Fibroblast of lung (primary cell): ENCODE measurements around the gene STK11. TPM values are rescaled to one million over a fixed set of nuclear protein-coding genes. Genes with fewer than 3 reads are reported as not detected.

Experiments used
- DNase-seq, 2 donors: peaks; one replicate each; pipeline versions ENCODE4 v3.0.0 to v3.0.0-alpha.2; 2010; ENCODE audit warnings: low read depth in 2 of 2
- H2AFZ ChIP-seq: 2 replicates; pipeline ENCODE4 v1.5.1; 2012; ENCODE audit warnings: low read length, control low read depth, inconsistent platforms
- H3K27ac ChIP-seq: 2 replicates; pipeline ENCODE4 v1.5.1; 2011; ENCODE audit warnings: low read length, control low read depth; ENCODE audit not compliant: insufficient read depth
- H3K27me3 ChIP-seq: 2 replicates; pipeline ENCODE4 v1.5.1; 2011; ENCODE audit warnings: mild to moderate bottlenecking, low read length; ENCODE audit not compliant: control insufficient read depth, insufficient read depth
- H3K36me3 ChIP-seq: 2 replicates; pipeline ENCODE4 v1.5.1; 2011; ENCODE audit warnings: low read length; ENCODE audit not compliant: control insufficient read depth, insufficient read depth
- H3K4me1 ChIP-seq: 2 replicates; pipeline ENCODE4 v1.5.1; 2011; ENCODE audit warnings: low read length; ENCODE audit not compliant: control insufficient read depth, insufficient read depth; ENCODE audit errors: extremely low read depth
- H3K4me2 ChIP-seq: 2 replicates; pipeline ENCODE4 v1.5.1; 2011; ENCODE audit warnings: low read length, control low read depth; ENCODE audit not compliant: insufficient read depth; ENCODE audit errors: extremely low read depth
- H3K4me3 ChIP-seq, 4 experiments: fragments of 200-600 bp in 1 of 4; sonication (generic) in 1 of 4; replicated peaks in 1 of 4; 2 replicates each; pipeline ENCODE4 v1.5.1; 2011 to 2016; ENCODE audit warnings: low read length in 4 of 4, low read depth in 3 of 4, mild to moderate bottlenecking in 3 of 4, control low read depth in 2 of 4, inconsistent platforms in 1 of 4, mixed read lengths in 1 of 4; ENCODE audit not compliant: insufficient read depth in 1 of 4; ENCODE audit errors: control extremely low read depth in 1 of 4
- H3K79me2 ChIP-seq: 2 replicates; pipeline ENCODE4 v1.5.1; 2012; ENCODE audit warnings: mild to moderate bottlenecking, low read length, inconsistent platforms; ENCODE audit not compliant: control insufficient read depth, insufficient read depth
- H3K9ac ChIP-seq: 2 replicates; pipeline ENCODE4 v1.5.1; 2011; ENCODE audit warnings: mild to moderate bottlenecking, low read length, control low read depth; ENCODE audit not compliant: insufficient read depth
- H3K9me3 ChIP-seq: 2 replicates; pipeline ENCODE4 v1.5.1; 2012; ENCODE audit warnings: low read depth, low read length; ENCODE audit not compliant: control insufficient read depth, insufficient read depth
- H4K20me1 ChIP-seq: 2 replicates; pipeline ENCODE4 v1.5.1; 2011; ENCODE audit warnings: low read length; ENCODE audit not compliant: control insufficient read depth, insufficient read depth; ENCODE audit errors: extremely low read depth
- EZH2 ChIP-seq: IDR thresholded peaks from 2 replicates; pipeline ENCODE4 v1.5.1; 2012; ENCODE audit warnings: low read length, control low read depth, mild to moderate bottlenecking; ENCODE audit errors: missing control alignments
- polyA plus RNA-seq, 2 donors: library from polyadenylated mRNA; depleted of rRNA in 1 of 2; stranded (reverse) in 1 of 2; unstranded in 1 of 2; fragments of >200 nt; gene quantifications; 2 replicates each; pipeline ENCODE4 v1.2.1, GENCODE V29; 2011 to 2012; ENCODE audit warnings: missing spikeins in 1 of 2
- total RNA-seq: library from RNA; depleted of rRNA; stranded (reverse); fragments of >200 nt; gene quantifications from 2 replicates; pipeline ENCODE4 v1.2.1, GENCODE V29; 2014
- TF ChIP-seq, protein P1 (sequence below), 2 donors: IDR thresholded peaks in 1 of 2; conservative IDR thresholded peaks in 1 of 2; 1 replicate in 1 of 2; 2 replicates in 1 of 2; pipeline ENCODE4 v1.5.1; 2011 to 2012; ENCODE audit warnings: low read length in 2 of 2, control low read depth in 1 of 2, inconsistent platforms in 1 of 2, low read depth in 1 of 2, mild to moderate bottlenecking in 1 of 2

STK11 gene
- total and polyA plus RNA-seq, 2 donors (not counting 1 experiment from before 2014, with no cell fraction given), result 23.7 to 96.6 TPM

DNA sequence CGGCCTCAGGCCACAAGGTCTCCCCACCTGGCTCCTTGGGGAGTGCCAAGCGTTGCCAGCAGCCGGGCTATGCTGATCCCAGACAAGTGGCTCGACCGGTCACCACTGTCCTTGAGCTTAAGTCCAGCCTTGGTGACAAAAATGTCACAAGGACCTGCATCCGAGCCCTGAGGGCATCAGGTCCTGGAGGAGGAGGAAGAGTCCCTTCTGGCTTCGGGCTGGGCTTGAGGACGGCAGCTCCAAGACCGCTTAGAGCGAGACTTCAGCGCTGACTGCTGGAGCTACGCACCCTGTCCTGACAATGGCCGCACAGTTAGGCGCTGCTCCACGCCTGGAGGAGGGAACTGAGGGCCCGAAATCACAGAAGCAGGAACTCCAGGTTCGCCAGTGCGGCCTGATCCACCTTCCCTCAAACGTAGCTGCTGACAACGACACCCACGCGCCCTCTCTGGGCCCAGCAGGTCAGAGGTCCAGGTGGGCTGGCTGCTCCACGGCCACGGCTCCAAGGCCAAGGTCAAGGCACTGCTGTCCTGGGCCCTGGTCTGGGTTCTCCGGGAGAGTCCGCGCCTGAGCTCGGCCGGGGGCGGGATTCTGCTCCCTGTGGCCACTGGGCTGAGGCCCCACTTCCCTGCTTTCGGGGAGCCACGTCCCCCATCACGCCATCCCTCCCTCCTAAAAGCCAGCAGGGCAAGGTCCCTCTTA lies 38.6 kb upstream of the STK11 start:
- TF ChIP-seq, protein P1, sequence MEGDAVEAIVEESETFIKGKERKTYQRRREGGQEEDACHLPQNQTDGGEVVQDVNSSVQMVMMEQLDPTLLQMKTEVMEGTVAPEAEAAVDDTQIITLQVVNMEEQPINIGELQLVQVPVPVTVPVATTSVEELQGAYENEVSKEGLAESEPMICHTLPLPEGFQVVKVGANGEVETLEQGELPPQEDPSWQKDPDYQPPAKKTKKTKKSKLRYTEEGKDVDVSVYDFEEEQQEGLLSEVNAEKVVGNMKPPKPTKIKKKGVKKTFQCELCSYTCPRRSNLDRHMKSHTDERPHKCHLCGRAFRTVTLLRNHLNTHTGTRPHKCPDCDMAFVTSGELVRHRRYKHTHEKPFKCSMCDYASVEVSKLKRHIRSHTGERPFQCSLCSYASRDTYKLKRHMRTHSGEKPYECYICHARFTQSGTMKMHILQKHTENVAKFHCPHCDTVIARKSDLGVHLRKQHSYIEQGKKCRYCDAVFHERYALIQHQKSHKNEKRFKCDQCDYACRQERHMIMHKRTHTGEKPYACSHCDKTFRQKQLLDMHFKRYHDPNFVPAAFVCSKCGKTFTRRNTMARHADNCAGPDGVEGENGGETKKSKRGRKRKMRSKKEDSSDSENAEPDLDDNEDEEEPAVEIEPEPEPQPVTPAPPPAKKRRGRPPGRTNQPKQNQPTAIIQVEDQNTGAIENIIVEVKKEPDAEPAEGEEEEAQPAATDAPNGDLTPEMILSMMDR (conservative IDR thresholded peaks at IDR 0.05 in 1 of 2, IDR thresholded peaks at IDR 0.05 in 1 of 2; ENCODE audit: low read depth in 1 of 2, low read length in 2 of 2), result no peak
- TF ChIP-seq EZH2, result no peak
- no peak overlapping the region for H3K4me3 ChIP-seq
- no peak for DNase-seq
- no peak overlapping the region for H2AFZ ChIP-seq
- H3K36me3 ChIP-seq, result peaks cover 22% of the 10 kb centered on the region
- no peaks in the 10 kb centered on the region for H3K9me3 ChIP-seq
- no peaks in the 10 kb centered on the region for H3K27me3 ChIP-seq
- H3K79me2 ChIP-seq, result peaks cover 92% of the 10 kb centered on the region
- H3K9ac ChIP-seq, result no peak overlapping the region
- H3K4me2 ChIP-seq, result no peak overlapping the region
- no peak overlapping the region for H3K27ac ChIP-seq
- H4K20me1 ChIP-seq, result no peaks in the 10 kb centered on the region
- peaks cover 28% of the 10 kb centered on the region for H3K4me1 ChIP-seq

DNA sequence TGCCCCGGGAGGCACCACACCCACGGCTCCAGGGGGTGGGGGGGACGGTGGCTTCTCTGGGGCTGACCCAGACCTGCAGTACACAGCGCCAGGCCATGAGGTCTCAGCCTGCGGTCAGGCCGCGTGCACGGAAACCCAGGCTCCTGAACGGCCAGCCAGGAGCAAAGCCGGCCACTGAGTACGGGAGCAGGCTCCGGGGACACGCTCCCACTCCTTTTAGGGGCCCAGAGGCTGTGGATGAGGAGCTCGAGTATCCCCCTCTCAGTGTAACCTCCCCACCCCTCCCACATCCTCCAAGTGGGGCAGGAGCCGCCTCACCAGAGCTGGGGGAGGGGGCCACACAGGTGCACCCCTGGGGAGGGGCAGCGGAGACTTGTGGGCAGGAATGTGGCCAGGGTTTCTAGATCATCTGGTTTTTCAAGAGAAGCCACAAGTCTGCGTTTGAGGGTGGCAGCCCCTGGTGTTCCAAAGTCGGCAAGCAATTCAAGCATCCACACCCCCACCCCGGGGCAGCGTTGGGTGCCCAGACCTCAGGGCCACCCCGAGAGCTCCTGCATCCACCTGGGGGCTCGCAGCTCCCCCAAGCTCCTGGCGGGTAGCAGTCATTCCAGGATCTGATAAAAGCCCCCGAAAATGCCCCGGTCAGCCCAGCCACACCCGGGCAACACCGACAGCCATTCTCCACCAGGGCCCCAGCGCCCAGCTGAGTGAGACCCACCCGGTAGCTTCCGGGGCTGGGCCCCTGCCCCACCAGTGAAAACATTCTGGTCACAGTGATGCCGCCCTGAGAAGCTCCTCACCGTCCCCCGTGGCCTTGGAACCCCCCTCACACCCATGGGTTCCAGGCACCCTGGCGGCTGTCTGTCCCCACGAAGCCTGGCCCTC lies 37.6 kb upstream of the STK11 start:
- peak overlapping the region; percentile 97 for H3K4me2 ChIP-seq
- H4K20me1 ChIP-seq, result no peaks in the 10 kb centered on the region
- H3K79me2 ChIP-seq, result peaks cover 95% of the 10 kb centered on the region
- peaks cover 28% of the 10 kb centered on the region for H3K4me1 ChIP-seq
- H3K27me3 ChIP-seq, result no peaks in the 10 kb centered on the region
- no peaks in the 10 kb centered on the region for H3K9me3 ChIP-seq
- H3K36me3 ChIP-seq, result peaks cover 24% of the 10 kb centered on the region
- H3K9ac ChIP-seq, result peak overlapping the region; percentile 65
- no peak for DNase-seq
- H3K27ac ChIP-seq, result peak overlapping the region; percentile 97
- H2AFZ ChIP-seq, result no peak overlapping the region
- no peak for TF ChIP-seq EZH2
- TF ChIP-seq, protein P1 (conservative IDR thresholded peaks at IDR 0.05 in 1 of 2, IDR thresholded peaks at IDR 0.05 in 1 of 2; ENCODE audit: low read depth in 1 of 2, low read length in 2 of 2), result no peak
- H3K4me3 ChIP-seq, result peak overlapping the region; percentile 36 to 86 (median 60)
